GM19324 (cell line): ENCODE measurements around the gene GH1.
"Not testable (repeated sequence)": the region's sequence is repeated elsewhere in the genome, so short reads cannot be mapped to it uniquely, and the experiment has no call there.

Experiments used
- ATAC-seq: cut with Tn5 transposase; IDR thresholded peaks from one replicate; pipeline ENCODE4 v1.9.1; 2021; ENCODE audit warnings: mild to moderate bottlenecking, moderate library complexity; ENCODE audit not compliant: unreplicated experiment, low FRiP score

The GH1 gene

DNA sequence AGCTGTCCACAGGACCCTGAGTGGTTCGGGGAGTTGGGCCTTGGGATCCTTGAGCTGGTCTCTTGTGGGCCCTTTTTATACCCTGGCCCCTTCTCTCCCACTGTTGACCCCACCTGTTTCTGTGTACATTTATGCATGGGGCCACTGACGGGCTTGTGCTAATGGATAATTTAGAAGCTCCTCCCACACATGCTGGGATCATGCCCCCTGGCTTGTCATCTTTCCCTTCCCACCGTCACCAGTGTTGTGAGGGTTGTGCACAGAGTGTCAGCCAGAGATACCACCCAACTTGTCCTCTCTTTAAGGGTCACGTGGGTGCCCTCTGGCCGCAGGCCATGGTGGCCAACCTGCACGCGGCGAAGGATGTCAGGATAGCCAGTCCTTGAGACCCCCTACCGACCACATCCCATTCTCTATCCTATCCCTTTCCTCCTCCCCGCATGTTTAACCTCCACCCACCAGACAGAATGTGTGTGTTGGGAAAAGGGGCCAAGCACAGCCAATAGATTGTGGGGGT is at the start of gene GH1:
Gene GH1, minus strand, starts transcription at position 51 of the 517 bp plus-strand sequence. CDS start 63 bp downstream, outside the sequence.
- ATAC-seq, result not testable (repeated sequence)

DNA sequence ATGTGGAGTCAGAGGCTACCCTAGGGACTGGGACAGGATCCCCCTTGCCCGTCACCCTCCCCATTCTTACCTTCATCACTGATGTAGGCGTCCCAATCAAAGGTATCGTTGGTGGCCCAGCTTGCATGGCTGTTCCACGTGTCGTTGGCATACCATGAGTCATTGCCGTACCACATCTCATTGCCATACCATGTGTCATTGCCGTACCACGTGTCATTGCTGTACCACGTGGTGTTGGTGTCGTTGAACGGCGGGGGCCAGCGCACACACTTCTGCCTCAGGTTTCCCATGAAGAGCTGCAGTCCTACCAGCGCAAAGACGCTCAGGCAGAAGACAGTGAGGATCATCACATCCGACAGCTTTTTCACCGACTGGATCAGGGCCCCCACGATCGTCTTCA is 49.3 kb upstream of the GH1 start:
- ATAC-seq, result no peak

GRCh38 chr17:63966646-63967264 is 48.1 kb upstream of the GH1 start:
- ATAC-seq, result no peak

GRCh38 chr17:63963123-63963522 is 44.5 kb upstream of the GH1 start:
- no peak for ATAC-seq

DNA sequence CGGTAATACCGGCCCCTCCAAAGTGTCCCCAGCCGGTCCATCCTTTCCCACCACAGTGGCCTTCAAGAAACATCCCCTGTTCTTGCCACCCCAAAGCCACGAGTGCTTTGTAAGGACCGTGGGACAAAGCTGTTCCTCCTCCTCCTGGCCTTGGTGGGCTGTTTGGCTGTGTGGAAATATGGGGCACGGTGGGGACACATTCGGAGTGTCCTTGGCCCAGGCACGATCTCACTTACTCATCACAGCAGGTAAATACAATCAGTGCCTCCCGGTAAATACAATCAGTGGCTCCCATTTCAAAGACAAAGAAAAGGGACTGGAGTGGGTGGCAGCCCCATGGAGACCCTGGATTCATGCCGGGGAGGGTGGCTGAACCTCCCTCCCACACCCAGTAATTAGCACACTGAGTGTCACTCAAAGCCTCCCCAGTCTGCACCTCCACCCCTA is 43.7 kb upstream of the GH1 start:
- no peak for ATAC-seq

GRCh38 chr17:63961355-63962212 is 42.9 kb upstream of the GH1 start:
- no peak for ATAC-seq

- ATAC-seq, result no peak
These were observed 41.8 kb upstream of the GH1 start for GRCh38 chr17:63960430-63960829.

DNA sequence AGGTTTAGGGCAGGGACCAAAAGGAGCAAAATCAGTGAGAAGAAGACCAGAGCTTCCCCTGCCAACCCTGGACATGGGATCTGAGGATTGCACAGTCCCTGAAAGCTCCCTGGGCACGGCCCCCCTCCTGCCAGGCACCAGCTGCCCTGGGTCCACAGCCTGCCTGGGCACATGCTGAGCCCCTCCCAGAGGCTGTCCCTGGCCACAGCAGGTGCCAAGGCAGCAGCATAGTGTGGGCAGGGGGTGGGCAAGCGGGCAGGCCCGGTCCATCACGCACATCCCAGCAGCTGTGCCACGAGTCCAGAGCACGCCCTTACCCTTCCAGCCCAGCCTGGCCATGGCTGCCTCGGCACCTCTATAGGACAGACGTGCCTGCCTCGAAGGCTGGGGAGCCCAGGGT is 41.4 kb upstream of the GH1 start:
- ATAC-seq, result no peak

GRCh38 chr17:63956296-63956920 is 37.8 kb upstream of the GH1 start:
- no peak for ATAC-seq

DNA sequence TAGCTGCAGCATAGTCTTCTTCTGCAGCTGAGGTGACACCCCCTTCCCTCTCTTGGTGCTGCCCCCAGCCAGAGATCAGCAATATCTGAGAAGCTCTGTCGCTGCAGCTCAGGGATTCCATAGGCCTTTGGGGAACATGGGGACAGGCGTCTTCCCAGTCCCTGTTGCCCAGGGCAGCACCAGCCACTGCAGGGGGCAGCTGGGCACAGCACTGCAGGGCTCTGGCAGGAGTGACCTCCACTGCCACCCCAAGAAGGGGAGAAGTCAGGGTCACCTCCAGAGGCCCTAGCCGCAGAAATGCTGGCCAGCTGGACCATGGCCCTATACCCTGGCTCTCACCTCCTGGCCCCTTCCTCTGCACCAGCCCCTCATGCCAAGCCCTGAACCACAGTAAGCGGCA is 37.2 kb upstream of the GH1 start:
- ATAC-seq, result no peak

GRCh38 chr17:63955232-63955631 is 36.6 kb upstream of the GH1 start:
- ATAC-seq, result no peak

DNA sequence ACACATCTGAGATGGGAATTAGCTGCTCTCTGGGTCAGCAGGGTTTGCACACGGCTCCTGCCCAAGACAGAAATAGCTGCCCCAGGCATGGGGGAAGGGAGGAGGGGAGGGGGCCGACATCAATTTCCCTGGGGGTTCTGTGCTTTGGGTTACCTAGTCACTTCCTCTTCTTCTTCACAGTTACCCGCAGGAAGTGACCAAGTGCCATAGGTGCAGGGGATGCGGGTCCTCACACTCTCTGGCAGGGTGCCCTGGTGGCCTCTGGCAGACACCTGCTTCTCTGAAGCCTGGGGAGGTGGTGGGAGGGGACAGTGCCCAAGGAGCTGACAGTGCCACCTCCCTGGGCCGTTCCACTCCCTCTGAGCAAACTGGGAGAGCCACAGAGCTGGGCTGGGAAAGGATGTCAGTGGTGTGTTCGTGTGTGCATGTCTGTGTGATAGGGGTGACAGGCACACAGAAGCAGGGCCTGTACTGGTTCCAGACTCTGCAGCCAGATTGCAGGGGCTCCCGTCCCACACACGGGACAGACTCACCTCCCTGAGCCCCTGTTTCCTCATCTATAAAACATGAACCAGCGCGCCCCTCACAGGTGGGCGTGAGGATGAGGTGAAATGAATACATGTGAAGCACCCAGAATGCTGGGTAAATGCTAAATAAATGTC is 35.9 kb upstream of the GH1 start:
- ATAC-seq, result no peak

DNA sequence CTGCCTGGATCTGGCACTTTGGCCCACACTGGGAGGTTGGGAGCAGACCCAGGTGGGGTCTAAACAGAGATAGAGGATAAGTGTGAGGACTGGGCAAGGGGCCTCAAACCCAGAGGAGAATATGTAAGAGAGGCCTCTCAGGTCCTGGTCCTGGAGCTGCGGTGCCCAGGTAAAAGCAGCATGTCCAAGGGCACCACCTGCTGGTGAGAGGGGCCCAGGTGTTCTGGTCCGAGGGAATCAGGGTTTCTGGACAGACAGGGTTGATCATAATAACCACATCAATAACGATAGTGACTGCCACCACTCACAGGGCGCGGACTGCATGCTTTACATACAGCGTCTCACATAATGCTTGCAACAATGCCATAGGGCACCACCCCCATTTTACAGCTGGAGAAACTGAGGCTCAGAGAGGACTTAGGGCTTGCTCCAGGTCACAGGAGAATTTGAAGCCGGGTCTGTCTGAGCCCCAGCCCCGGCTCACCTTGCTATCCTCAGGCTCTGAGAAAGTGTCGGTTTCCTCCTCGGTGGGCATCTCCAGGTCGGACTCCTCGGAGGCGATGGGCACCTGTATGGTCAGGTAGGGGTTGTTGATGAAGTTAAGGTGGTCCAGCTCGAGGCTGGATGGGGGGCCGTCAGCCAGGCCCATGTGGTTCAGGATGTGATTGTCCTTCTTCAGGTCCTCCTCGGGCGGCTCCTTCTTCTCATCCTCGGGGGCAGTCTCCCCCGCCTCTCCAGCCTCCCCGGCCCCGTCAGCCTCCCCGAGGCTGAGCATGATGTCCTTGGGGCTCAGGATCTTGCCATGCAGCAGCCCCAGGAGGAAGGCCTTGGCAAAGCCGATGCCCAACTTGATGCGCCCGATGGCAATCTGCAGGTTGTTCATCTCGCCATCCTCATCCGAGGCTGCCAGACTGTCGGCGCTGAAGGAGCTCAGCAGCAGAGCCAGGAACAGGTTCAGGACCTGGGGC is 32.6 kb upstream of the GH1 start:
- ATAC-seq, result no peak

DNA sequence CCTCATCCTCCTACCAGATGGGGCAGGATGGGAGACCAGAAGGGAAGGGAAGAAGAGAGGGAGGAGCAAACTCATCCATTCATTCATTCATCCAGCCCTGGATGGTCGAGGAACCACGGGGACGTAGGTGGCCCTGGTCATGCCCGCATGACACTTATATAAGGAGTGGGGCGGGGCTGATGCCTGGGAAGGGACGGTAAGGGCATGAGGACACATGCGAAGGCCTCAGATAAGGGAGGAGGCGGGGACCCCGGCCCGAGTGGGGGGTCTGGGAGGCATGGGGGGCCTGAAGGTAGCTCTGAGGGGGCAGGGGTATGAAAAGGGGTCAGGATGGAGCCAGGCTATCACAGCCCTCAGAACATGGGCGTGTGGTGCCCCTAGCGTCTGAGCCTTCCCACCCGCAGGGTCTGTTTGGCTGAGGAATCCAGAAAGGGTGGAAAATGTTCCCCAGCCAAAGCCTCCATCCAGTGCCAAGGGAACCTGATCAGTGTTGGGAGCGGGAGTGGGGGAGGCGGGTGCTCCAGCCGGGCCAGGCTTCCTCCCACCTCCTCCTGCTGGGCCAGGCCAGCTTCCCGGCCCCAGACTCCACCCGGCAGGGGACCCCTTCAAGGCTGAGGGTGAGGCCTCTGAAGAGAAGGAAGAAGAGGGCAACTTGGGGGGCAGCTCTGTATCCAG is 31.1 kb upstream of the GH1 start:
- ATAC-seq, result no peak

GRCh38 chr17:63948521-63948920 is 29.9 kb upstream of the GH1 start:
- no peak for ATAC-seq

- ATAC-seq, result no peak
These were observed 29.2 kb upstream of the GH1 start for GRCh38 chr17:63947711-63948330.

- no peak for ATAC-seq
These were observed 28.1 kb upstream of the GH1 start for GRCh38 chr17:63946440-63947363.
